ACC112 (cell line): ENCODE measurements around the gene PASK.
A peak's percentile ranks its signal among the peaks of the same experiment; 100 is the strongest.

ENCODE experiments used
- H2AFZ ChIP-seq: fragments of 200-600 bp; sonication (generic); one replicate; pipeline ENCODE4 v1.6.0; 2017; ENCODE audit warnings: antibody characterized with exemption, low read length; ENCODE audit not compliant: unreplicated experiment
- H3K27ac ChIP-seq: fragments of 200-600 bp; sonication (generic); 2 replicates; pipeline ENCODE4 v1.5.1; 2014; ENCODE audit warnings: low read depth, mild to moderate bottlenecking, antibody characterized with exemption, low read length, moderate library complexity
- H3K27me3 ChIP-seq: fragments of 200-600 bp; sonication (generic); 2 replicates; pipeline ENCODE4 v1.6.1; 2014; ENCODE audit warnings: mild to moderate bottlenecking, antibody characterized with exemption, low read length, moderate library complexity, mixed read lengths; ENCODE audit not compliant: insufficient read depth
- H3K36me3 ChIP-seq: fragments of 200-600 bp; sonication (generic); 2 replicates; pipeline ENCODE4 v1.6.1; 2016; ENCODE audit warnings: mild to moderate bottlenecking, antibody characterized with exemption, low read length, moderate library complexity, mixed read lengths; ENCODE audit not compliant: insufficient read depth
- H3K4me1 ChIP-seq: fragments of 200-600 bp; sonication (generic); one replicate; pipeline ENCODE4 v1.6.1; 2016; ENCODE audit warnings: low read length, mixed read lengths; ENCODE audit not compliant: insufficient read depth, unreplicated experiment, control insufficient read depth
- H3K4me3 ChIP-seq: fragments of 200-600 bp; sonication (generic); 2 replicates; pipeline ENCODE4 v1.5.1; 2014; ENCODE audit warnings: mild to moderate bottlenecking, low read depth, low read length
- H3K79me2 ChIP-seq: fragments of 200-600 bp; sonication (generic); one replicate; pipeline ENCODE4 v1.6.0; 2016; ENCODE audit warnings: low read length; ENCODE audit not compliant: control insufficient read depth, unreplicated experiment, insufficient read depth

PASK gene

GRCh38 chr2:241179899-241180298 is 30.6 kb upstream of the PASK start:
- H3K36me3 ChIP-seq: no peaks in the 10 kb centered on the region
- no peak overlapping the region for H3K4me3 ChIP-seq
- H3K27ac ChIP-seq: no peak overlapping the region
- H3K79me2 ChIP-seq: no peaks in the 10 kb centered on the region
- H3K4me1 ChIP-seq: no peaks in the 10 kb centered on the region
- H2AFZ ChIP-seq: no peak overlapping the region
- H3K27me3 ChIP-seq: no peaks in the 10 kb centered on the region

- Histone ChIP-seq H2AFZ (no peak overlapping the region), H3K27ac (no peak overlapping the region), H3K36me3 (no peaks in the 10 kb centered on the region), H3K4me3 (no peak overlapping the region), H3K4me1 (no peaks in the 10 kb centered on the region), H3K27me3 (no peaks in the 10 kb centered on the region), H3K79me2 (no peaks in the 10 kb centered on the region)
Observed at GRCh38 chr2:241178961-241179360, 29.7 kb upstream of the PASK start.

GRCh38 chr2:241177526-241178334 is 28.5 kb upstream of the PASK start:
- Histone ChIP-seq H3K27me3 (no peaks in the 10 kb centered on the region), H3K4me1 (no peaks in the 10 kb centered on the region), H3K36me3 (no peaks in the 10 kb centered on the region), H3K79me2 (no peaks in the 10 kb centered on the region), H2AFZ (no peak overlapping the region), H3K27ac (no peak overlapping the region), H3K4me3 (no peak overlapping the region)

GRCh38 chr2:241173557-241173956 is 24.3 kb upstream of the PASK start:
- peaks cover 35% of the 10 kb centered on the region for H3K36me3 ChIP-seq
- H3K79me2 ChIP-seq: no peaks in the 10 kb centered on the region
- no peaks in the 10 kb centered on the region for H3K27me3 ChIP-seq
- no peak overlapping the region for H2AFZ ChIP-seq
- no peak overlapping the region for H3K4me3 ChIP-seq
- H3K4me1 ChIP-seq: no peaks in the 10 kb centered on the region
- H3K27ac ChIP-seq: no peak overlapping the region

GRCh38 chr2:241168366-241168765 is 19.1 kb upstream of the PASK start:
- Histone ChIP-seq H3K4me1 (peaks cover 6% of the 10 kb centered on the region), H3K27ac (no peak overlapping the region), H3K27me3 (no peaks in the 10 kb centered on the region), H3K4me3 (no peak overlapping the region), H3K79me2 (peaks cover 2% of the 10 kb centered on the region), H3K36me3 (peaks cover 70% of the 10 kb centered on the region), H2AFZ (no peak overlapping the region)

GRCh38 chr2:241163601-241164118 is 14.4 kb upstream of the PASK start:
- H3K4me1 ChIP-seq: peaks cover 32% of the 10 kb centered on the region
- no peak overlapping the region for H3K27ac ChIP-seq
- H3K79me2 ChIP-seq: peaks cover 2% of the 10 kb centered on the region
- no peak overlapping the region for H2AFZ ChIP-seq
- H3K36me3 ChIP-seq: peaks cover 53% of the 10 kb centered on the region; the same call in 1 of the 2 replicates
- H3K4me3 ChIP-seq: no peak overlapping the region
- no peaks in the 10 kb centered on the region for H3K27me3 ChIP-seq

GRCh38 chr2:241161646-241162281 is 12.5 kb upstream of the PASK start:
- peaks cover 51% of the 10 kb centered on the region for H3K4me1 ChIP-seq
- no peaks in the 10 kb centered on the region for H3K27me3 ChIP-seq
- H3K4me3 ChIP-seq: peak overlapping the region; percentile 42; the same call in 1 of the 2 replicates
- peaks cover 2% of the 10 kb centered on the region for H3K79me2 ChIP-seq
- H3K36me3 ChIP-seq: peaks cover 37% of the 10 kb centered on the region; the same call in 1 of the 2 replicates
- peak overlapping the region; percentile 83 for H3K27ac ChIP-seq
- H2AFZ ChIP-seq: no peak overlapping the region

GRCh38 chr2:241160318-241160717 is 11.0 kb upstream of the PASK start:
- H3K27me3 ChIP-seq: no peaks in the 10 kb centered on the region
- H3K4me1 ChIP-seq: peaks cover 60% of the 10 kb centered on the region
- H3K79me2 ChIP-seq: peaks cover 2% of the 10 kb centered on the region
- no peak overlapping the region for H3K27ac ChIP-seq
- H3K4me3 ChIP-seq: no peak overlapping the region
- H2AFZ ChIP-seq: no peak overlapping the region
- peaks cover 29% of the 10 kb centered on the region; the same call in 1 of the 2 replicates for H3K36me3 ChIP-seq

GRCh38 chr2:241159116-241159515 is 9.8 kb upstream of the PASK start:
- Histone ChIP-seq H3K36me3 (peaks cover 26% of the 10 kb centered on the region; the same call in 1 of the 2 replicates), H3K4me1 (peaks cover 68% of the 10 kb centered on the region), H2AFZ (no peak overlapping the region), H3K79me2 (no peaks in the 10 kb centered on the region), H3K27me3 (no peaks in the 10 kb centered on the region), H3K27ac (no peak overlapping the region), H3K4me3 (no peak overlapping the region)

GRCh38 chr2:241158546-241158900 is 9.3 kb upstream of the PASK start:
- H3K4me1 ChIP-seq: peaks cover 65% of the 10 kb centered on the region
- H3K4me3 ChIP-seq: no peak overlapping the region
- H3K36me3 ChIP-seq: peaks cover 20% of the 10 kb centered on the region; the same call in 1 of the 2 replicates
- no peak overlapping the region for H2AFZ ChIP-seq
- no peaks in the 10 kb centered on the region for H3K79me2 ChIP-seq
- H3K27me3 ChIP-seq: no peaks in the 10 kb centered on the region
- H3K27ac ChIP-seq: peak overlapping the region; percentile 63; the same call in 1 of the 2 replicates
